Parathyroid adenoma (tissue), 2 donors: Measurements from ENCODE around the gene KIF26B.

Source experiments
- H2AFZ ChIP-seq: fragments of 300-600 bp; sonication (generic); one replicate; pipeline ENCODE4 v1.7.0; 2017; ENCODE audit warnings: antibody characterized with exemption, mild to moderate bottlenecking
- H3K27ac ChIP-seq: fragments of 300-600 bp; sonication (generic); one replicate; pipeline ENCODE4 v1.7.0; 2017
- H3K27me3 ChIP-seq: fragments of 300-600 bp; sonication (generic); one replicate; pipeline ENCODE4 v1.7.0; 2017; ENCODE audit warnings: low read length; ENCODE audit not compliant: control insufficient read depth, insufficient read depth
- H3K36me3 ChIP-seq: fragments of 300-600 bp; sonication (generic); one replicate; pipeline ENCODE4 v1.7.0; 2017; ENCODE audit warnings: low read length; ENCODE audit not compliant: control insufficient read depth, insufficient read depth
- H3K4me1 ChIP-seq: fragments of 300-600 bp; sonication (generic); one replicate; pipeline ENCODE4 v1.7.0; 2017; ENCODE audit warnings: control low read depth
- H3K4me2 ChIP-seq: fragments of 300-600 bp; sonication (generic); one replicate; pipeline ENCODE4 v1.7.0; 2017; ENCODE audit warnings: low read length
- H3K4me3 ChIP-seq: fragments of 300-600 bp; sonication (generic); one replicate; pipeline ENCODE4 v1.7.0; 2017; ENCODE audit warnings: low read depth, low read length
- H3K79me2 ChIP-seq: fragments of 300-600 bp; sonication (generic); one replicate; pipeline ENCODE4 v1.7.0; 2017; ENCODE audit warnings: control low read depth
- H3K9ac ChIP-seq: fragments of 300-600 bp; sonication (generic); one replicate; pipeline ENCODE4 v1.7.0; 2017; ENCODE audit warnings: mild to moderate bottlenecking
- H3K9me3 ChIP-seq: fragments of 300-600 bp; sonication (generic); one replicate; pipeline ENCODE4 v1.7.0; 2017; ENCODE audit warnings: low read length; ENCODE audit not compliant: control insufficient read depth
- TF ChIP-seq, protein P1 (sequence below): fragments of 300-600 bp; sonication (generic); IDR thresholded peaks from one replicate; pipeline ENCODE4 v1.7.0; 2017; ENCODE audit warnings: antibody characterized with exemption, mild to moderate bottlenecking
- donor health status: primary hyperparathyroidism.

KIF26B gene

GRCh38 chr1:245483247-245483646 is 328.5 kb downstream of the KIF26B start:
- Histone ChIP-seq H3K79me2 (no peaks in the 10 kb centered on the region), H3K9me3 (no peaks in the 10 kb centered on the region), H2AFZ (no peak overlapping the region), H3K27ac (no peak overlapping the region), H3K4me1 (no peaks in the 10 kb centered on the region), H3K36me3 (no peaks in the 10 kb centered on the region), H3K4me3 (no peak overlapping the region), H3K4me2 (no peak overlapping the region), H3K9ac (no peak overlapping the region), H3K27me3 (no peaks in the 10 kb centered on the region)
- TF ChIP-seq, protein P1, sequence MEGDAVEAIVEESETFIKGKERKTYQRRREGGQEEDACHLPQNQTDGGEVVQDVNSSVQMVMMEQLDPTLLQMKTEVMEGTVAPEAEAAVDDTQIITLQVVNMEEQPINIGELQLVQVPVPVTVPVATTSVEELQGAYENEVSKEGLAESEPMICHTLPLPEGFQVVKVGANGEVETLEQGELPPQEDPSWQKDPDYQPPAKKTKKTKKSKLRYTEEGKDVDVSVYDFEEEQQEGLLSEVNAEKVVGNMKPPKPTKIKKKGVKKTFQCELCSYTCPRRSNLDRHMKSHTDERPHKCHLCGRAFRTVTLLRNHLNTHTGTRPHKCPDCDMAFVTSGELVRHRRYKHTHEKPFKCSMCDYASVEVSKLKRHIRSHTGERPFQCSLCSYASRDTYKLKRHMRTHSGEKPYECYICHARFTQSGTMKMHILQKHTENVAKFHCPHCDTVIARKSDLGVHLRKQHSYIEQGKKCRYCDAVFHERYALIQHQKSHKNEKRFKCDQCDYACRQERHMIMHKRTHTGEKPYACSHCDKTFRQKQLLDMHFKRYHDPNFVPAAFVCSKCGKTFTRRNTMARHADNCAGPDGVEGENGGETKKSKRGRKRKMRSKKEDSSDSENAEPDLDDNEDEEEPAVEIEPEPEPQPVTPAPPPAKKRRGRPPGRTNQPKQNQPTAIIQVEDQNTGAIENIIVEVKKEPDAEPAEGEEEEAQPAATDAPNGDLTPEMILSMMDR = no peak

GRCh38 chr1:245484176-245484575 is 329.4 kb downstream of the KIF26B start:
- H3K4me1 ChIP-seq = no peaks in the 10 kb centered on the region
- TF ChIP-seq, protein P1 = no peak
- no peaks in the 10 kb centered on the region for H3K79me2 ChIP-seq
- H3K27me3 ChIP-seq = no peaks in the 10 kb centered on the region
- no peak overlapping the region for H3K4me2 ChIP-seq
- no peak overlapping the region for H3K27ac ChIP-seq
- no peaks in the 10 kb centered on the region for H3K36me3 ChIP-seq
- no peaks in the 10 kb centered on the region for H3K9me3 ChIP-seq
- no peak overlapping the region for H2AFZ ChIP-seq
- no peak overlapping the region for H3K9ac ChIP-seq
- no peak overlapping the region for H3K4me3 ChIP-seq

DNA sequence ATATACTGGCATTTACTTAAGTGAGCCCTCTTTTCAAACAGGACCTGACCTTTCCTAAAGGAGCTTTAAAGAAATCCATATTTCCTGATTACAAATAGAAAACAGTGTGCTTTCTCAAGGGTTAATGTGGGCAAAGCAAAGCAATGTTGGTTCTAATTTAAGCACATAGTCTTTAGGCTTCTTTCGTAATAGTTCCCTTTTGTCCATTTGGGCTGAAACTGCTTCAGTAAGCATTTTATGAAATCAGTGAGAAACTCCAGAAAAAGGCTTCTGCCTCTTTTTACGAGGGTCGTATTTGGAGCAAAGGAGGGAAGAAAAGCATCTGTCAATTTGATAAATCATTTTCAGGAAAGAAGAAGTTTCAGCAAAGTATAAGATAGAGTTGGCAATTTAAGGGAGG is 331.2 kb downstream of the KIF26B start:
- Histone ChIP-seq H3K9me3 (no peaks in the 10 kb centered on the region), H3K4me2 (no peak overlapping the region), H3K27me3 (no peaks in the 10 kb centered on the region), H2AFZ (no peak overlapping the region), H3K9ac (no peak overlapping the region), H3K79me2 (no peaks in the 10 kb centered on the region), H3K36me3 (no peaks in the 10 kb centered on the region), H3K4me3 (no peak overlapping the region), H3K4me1 (no peaks in the 10 kb centered on the region), H3K27ac (no peak overlapping the region)
- TF ChIP-seq, protein P1 = no peak

DNA sequence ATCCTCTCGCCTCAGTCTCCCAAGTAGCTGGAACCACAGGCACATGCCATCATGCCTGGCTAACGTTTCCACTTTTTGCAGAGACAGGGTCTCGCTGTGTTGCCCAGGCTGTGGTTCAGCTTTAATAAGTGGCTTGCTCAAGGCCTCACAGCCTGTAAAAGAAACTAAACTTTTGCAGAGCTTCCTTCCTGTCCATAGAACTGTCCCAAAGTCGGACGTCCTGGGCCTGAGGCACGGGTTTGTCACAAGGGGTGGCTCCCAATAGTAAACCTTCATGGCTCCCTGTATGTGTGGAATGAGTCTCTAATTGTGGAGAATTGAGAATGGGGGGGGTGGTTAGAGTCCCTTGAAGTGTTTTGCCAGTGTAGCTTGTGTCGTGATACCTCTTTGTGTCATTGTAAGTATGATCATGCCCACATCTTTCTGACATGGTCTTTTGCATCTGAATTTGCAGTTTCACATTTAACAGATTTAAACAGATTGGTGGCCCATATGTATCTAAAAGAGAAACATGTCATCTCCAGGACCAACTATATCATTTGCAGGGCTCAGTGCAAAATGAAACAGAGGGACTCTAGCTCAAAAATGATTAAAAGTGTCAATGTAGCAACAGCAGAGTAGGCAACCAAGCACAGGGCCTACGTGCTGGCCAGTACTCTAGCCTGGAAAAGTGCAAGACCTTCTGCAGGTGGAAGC is 332.1 kb downstream of the KIF26B start:
- Histone ChIP-seq H3K9ac (no peak overlapping the region), H3K9me3 (no peaks in the 10 kb centered on the region)

More for the DNA sequence above, 332.1 kb downstream of the KIF26B start:
- Histone ChIP-seq H3K27ac (no peak overlapping the region), H3K4me1 (no peaks in the 10 kb centered on the region), H3K36me3 (no peaks in the 10 kb centered on the region), H3K27me3 (no peaks in the 10 kb centered on the region), H3K4me3 (no peak overlapping the region), H3K4me2 (no peak overlapping the region), H2AFZ (no peak overlapping the region), H3K79me2 (no peaks in the 10 kb centered on the region)
- TF ChIP-seq, protein P1 = no peak
